Osteocyte (in vitro differentiated cells): Measurements from ENCODE around the gene RASGEF1B. TPM values are rescaled to one million over a fixed set of nuclear protein-coding genes. Genes with fewer than 3 reads are reported as not detected.

Experiments used
- DNase-seq: peaks from one replicate; pipeline ENCODE4 v3.0.0; 2021; ENCODE audit warnings: mixed read lengths; ENCODE audit not compliant: unreplicated experiment; ENCODE audit errors: extremely low spot score
- H3K27ac Mint-ChIP-seq: one replicate; pipeline ENCODE4 v1.8.0; 2021; ENCODE audit warnings: mild to moderate bottlenecking, mixed read lengths; ENCODE audit not compliant: unreplicated experiment
- H3K27me3 Mint-ChIP-seq: one replicate; pipeline ENCODE4 v1.8.0; 2021; ENCODE audit warnings: mixed read lengths; ENCODE audit not compliant: unreplicated experiment
- H3K36me3 Mint-ChIP-seq: one replicate; pipeline ENCODE4 v1.8.0; 2021; ENCODE audit warnings: mixed read lengths; ENCODE audit not compliant: unreplicated experiment
- H3K4me1 Mint-ChIP-seq: one replicate; pipeline ENCODE4 v1.8.0; 2021; ENCODE audit warnings: mixed read lengths; ENCODE audit not compliant: unreplicated experiment
- H3K4me3 Mint-ChIP-seq: one replicate; pipeline ENCODE4 v1.8.0; 2021; ENCODE audit warnings: mild to moderate bottlenecking, moderate library complexity, mixed read lengths; ENCODE audit not compliant: unreplicated experiment
- H3K9me3 Mint-ChIP-seq: one replicate; pipeline ENCODE4 v1.8.0; 2021; ENCODE audit warnings: mixed read lengths; ENCODE audit not compliant: unreplicated experiment
- CTCF ChIP-seq: fragments of 200-600 bp; sonication (generic); IDR thresholded peaks from 2 replicates; pipeline ENCODE4 v1.5.0; 2021; ENCODE audit warnings: antibody characterized with exemption, mild to moderate bottlenecking, moderate library complexity
- total RNA-seq: library from RNA; stranded (reverse); gene quantifications from 2 replicates; pipeline ENCODE4 v1.2.1, GENCODE V29; 2021

Gene RASGEF1B
- total RNA-seq, 1 donor from 2014 or later = 0.64 TPM

- TF ChIP-seq CTCF = no peak
- Mint-ChIP-seq H3K9me3 (no peaks in the 10 kb centered on the region), H3K27ac (no peak overlapping the region), H3K4me1 (peaks cover 2% of the 10 kb centered on the region), H3K36me3 (no peaks in the 10 kb centered on the region), H3K4me3 (no peak overlapping the region), H3K27me3 (no peaks in the 10 kb centered on the region)
- DNase-seq = no peak
These were observed 34.6 kb downstream of the RASGEF1B start for GRCh38 chr4:81436941-81437574.

GRCh38 chr4:81436096-81436495, 35.6 kb downstream of the RASGEF1B start:
- no peaks in the 10 kb centered on the region for H3K9me3 Mint-ChIP-seq

GRCh38 chr4:81432825-81433224, 38.9 kb downstream of the RASGEF1B start:
- H3K27ac Mint-ChIP-seq = no peak overlapping the region
- H3K36me3 Mint-ChIP-seq = no peaks in the 10 kb centered on the region
- no peaks in the 10 kb centered on the region for H3K27me3 Mint-ChIP-seq
- DNase-seq = no peak
- no peaks in the 10 kb centered on the region for H3K9me3 Mint-ChIP-seq
- H3K4me1 Mint-ChIP-seq = no peaks in the 10 kb centered on the region
- no peak overlapping the region for H3K4me3 Mint-ChIP-seq
- TF ChIP-seq CTCF = no peak

More at GRCh38 chr4:81436096-81436495, 35.6 kb downstream of the RASGEF1B start:
- H3K27ac Mint-ChIP-seq = no peak overlapping the region
- no peak overlapping the region for H3K4me3 Mint-ChIP-seq
- no peaks in the 10 kb centered on the region for H3K27me3 Mint-ChIP-seq
- H3K36me3 Mint-ChIP-seq = no peaks in the 10 kb centered on the region
- no peak for DNase-seq
- H3K4me1 Mint-ChIP-seq = peaks cover 2% of the 10 kb centered on the region
- TF ChIP-seq CTCF = no peak

- H3K36me3 Mint-ChIP-seq = no peaks in the 10 kb centered on the region
- H3K27me3 Mint-ChIP-seq = no peaks in the 10 kb centered on the region
These were observed 39.7 kb downstream of the RASGEF1B start for GRCh38 chr4:81431971-81432370.

GRCh38 chr4:81429607-81430006, 42.1 kb downstream of the RASGEF1B start:
- H3K36me3 Mint-ChIP-seq = no peaks in the 10 kb centered on the region
- DNase-seq = no peak
- no peak overlapping the region for H3K27ac Mint-ChIP-seq
- H3K27me3 Mint-ChIP-seq = no peaks in the 10 kb centered on the region
- H3K4me1 Mint-ChIP-seq = peaks cover 16% of the 10 kb centered on the region
- H3K4me3 Mint-ChIP-seq = no peak overlapping the region
- no peak for TF ChIP-seq CTCF
- no peaks in the 10 kb centered on the region for H3K9me3 Mint-ChIP-seq

More at GRCh38 chr4:81431971-81432370, 39.7 kb downstream of the RASGEF1B start:
- H3K4me1 Mint-ChIP-seq = peaks cover 7% of the 10 kb centered on the region
- DNase-seq = no peak
- no peak for TF ChIP-seq CTCF
- no peak overlapping the region for H3K27ac Mint-ChIP-seq
- no peak overlapping the region for H3K4me3 Mint-ChIP-seq
- H3K9me3 Mint-ChIP-seq = no peaks in the 10 kb centered on the region
